ENCODE measurements around the gene CLIC6. TPM values are rescaled to one million over a fixed set of nuclear protein-coding genes. Genes with fewer than 3 reads are reported as not detected.
A peak's percentile ranks its signal among the peaks of the same experiment; 100 is the strongest.

The CLIC6 gene
- polyA plus RNA-seq, 2 of the 4 experiments (the other 2 are of a cell fraction), result 0.01 to 0.08 TPM

- no peak for FAIRE-seq
These were observed 5.7 kb downstream of the CLIC6 start for GRCh38 chr21:34674468-34674867.

DNA sequence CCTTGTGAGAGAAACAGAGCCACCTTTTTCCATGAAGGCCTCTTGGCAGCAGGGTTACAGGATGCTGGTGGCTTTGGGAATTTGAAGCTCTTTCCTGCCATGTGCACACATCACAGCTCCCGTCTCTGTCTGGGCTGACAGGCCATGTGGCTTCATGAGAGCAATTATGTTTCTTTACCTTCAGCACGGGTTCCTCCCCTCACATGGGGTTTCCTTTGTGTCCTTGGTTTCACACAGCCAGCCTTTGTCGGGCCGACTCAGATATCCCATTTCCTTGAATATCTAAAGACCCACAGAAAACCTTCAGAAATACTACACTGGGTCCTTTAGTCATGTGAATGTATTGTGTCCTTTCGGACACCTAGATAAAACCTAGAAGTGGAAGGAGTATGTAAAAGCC is 7.1 kb downstream of the CLIC6 start:
- Histone ChIP-seq H3K9me3 (no peaks in the 10 kb centered on the region), H3K4me1 (no peaks in the 10 kb centered on the region), H3K4me3 (no peak overlapping the region), H3K27ac (no peak overlapping the region), H3K4me2 (no peak overlapping the region)
- WGBS (ENCODE audit: missing lambda C conversion rate), result 66% methylated on average over 5 of the region's 5 CpGs
- ATAC-seq, result no peak
- DNase-seq (ENCODE audit: low read depth in 1 of 2, low spot score in 1 of 2), result no peak
- ChIA-PET POLR2A (no interaction called here), CTCF (interaction anchor here (0.6 to 3.6 kb wide), 3 partner anchors 9 to 18 kb away, joined by 3 to 17 read pairs (median 4); no protein-coding TSS in a partner anchor)
- no peak for TF ChIP-seq HEYL (CRISPR knock-in tag; IDR thresholded peaks at IDR 0.05)
- TF ChIP-seq, protein P1, sequence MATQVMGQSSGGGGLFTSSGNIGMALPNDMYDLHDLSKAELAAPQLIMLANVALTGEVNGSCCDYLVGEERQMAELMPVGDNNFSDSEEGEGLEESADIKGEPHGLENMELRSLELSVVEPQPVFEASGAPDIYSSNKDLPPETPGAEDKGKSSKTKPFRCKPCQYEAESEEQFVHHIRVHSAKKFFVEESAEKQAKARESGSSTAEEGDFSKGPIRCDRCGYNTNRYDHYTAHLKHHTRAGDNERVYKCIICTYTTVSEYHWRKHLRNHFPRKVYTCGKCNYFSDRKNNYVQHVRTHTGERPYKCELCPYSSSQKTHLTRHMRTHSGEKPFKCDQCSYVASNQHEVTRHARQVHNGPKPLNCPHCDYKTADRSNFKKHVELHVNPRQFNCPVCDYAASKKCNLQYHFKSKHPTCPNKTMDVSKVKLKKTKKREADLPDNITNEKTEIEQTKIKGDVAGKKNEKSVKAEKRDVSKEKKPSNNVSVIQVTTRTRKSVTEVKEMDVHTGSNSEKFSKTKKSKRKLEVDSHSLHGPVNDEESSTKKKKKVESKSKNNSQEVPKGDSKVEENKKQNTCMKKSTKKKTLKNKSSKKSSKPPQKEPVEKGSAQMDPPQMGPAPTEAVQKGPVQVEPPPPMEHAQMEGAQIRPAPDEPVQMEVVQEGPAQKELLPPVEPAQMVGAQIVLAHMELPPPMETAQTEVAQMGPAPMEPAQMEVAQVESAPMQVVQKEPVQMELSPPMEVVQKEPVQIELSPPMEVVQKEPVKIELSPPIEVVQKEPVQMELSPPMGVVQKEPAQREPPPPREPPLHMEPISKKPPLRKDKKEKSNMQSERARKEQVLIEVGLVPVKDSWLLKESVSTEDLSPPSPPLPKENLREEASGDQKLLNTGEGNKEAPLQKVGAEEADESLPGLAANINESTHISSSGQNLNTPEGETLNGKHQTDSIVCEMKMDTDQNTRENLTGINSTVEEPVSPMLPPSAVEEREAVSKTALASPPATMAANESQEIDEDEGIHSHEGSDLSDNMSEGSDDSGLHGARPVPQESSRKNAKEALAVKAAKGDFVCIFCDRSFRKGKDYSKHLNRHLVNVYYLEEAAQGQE (IDR thresholded peaks at IDR 0.05), result no peak
- TF ChIP-seq, protein P2, sequence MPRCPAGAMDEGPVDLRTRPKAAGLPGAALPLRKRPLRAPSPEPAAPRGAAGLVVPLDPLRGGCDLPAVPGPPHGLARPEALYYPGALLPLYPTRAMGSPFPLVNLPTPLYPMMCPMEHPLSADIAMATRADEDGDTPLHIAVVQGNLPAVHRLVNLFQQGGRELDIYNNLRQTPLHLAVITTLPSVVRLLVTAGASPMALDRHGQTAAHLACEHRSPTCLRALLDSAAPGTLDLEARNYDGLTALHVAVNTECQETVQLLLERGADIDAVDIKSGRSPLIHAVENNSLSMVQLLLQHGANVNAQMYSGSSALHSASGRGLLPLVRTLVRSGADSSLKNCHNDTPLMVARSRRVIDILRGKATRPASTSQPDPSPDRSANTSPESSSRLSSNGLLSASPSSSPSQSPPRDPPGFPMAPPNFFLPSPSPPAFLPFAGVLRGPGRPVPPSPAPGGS (IDR thresholded peaks at IDR 0.05), result no peak
- TF ChIP-seq CEBPB (IDR thresholded peaks at IDR 0.05), result no peak
- TF ChIP-seq, protein P3, sequence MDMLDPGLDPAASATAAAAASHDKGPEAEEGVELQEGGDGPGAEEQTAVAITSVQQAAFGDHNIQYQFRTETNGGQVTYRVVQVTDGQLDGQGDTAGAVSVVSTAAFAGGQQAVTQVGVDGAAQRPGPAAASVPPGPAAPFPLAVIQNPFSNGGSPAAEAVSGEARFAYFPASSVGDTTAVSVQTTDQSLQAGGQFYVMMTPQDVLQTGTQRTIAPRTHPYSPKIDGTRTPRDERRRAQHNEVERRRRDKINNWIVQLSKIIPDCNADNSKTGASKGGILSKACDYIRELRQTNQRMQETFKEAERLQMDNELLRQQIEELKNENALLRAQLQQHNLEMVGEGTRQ (IDR thresholded peaks at IDR 0.05), result no peak
- TF ChIP-seq ZFP36 (IDR thresholded peaks at IDR 0.05; ENCODE audit: borderline replicate concordance, partially characterized antibody), result no peak
- no peak for TF ChIP-seq RFX5 (IDR thresholded peaks at IDR 0.05)
- TF ChIP-seq, protein P4, sequence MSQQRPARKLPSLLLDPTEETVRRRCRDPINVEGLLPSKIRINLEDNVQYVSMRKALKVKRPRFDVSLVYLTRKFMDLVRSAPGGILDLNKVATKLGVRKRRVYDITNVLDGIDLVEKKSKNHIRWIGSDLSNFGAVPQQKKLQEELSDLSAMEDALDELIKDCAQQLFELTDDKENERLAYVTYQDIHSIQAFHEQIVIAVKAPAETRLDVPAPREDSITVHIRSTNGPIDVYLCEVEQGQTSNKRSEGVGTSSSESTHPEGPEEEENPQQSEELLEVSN (IDR thresholded peaks at IDR 0.05; ENCODE audit: borderline replicate concordance, low read depth), result no peak
- no peak for TF ChIP-seq MAZ (IDR thresholded peaks at IDR 0.05; ENCODE audit: borderline replicate concordance, low read depth, low read length)
- TF ChIP-seq, protein P5, sequence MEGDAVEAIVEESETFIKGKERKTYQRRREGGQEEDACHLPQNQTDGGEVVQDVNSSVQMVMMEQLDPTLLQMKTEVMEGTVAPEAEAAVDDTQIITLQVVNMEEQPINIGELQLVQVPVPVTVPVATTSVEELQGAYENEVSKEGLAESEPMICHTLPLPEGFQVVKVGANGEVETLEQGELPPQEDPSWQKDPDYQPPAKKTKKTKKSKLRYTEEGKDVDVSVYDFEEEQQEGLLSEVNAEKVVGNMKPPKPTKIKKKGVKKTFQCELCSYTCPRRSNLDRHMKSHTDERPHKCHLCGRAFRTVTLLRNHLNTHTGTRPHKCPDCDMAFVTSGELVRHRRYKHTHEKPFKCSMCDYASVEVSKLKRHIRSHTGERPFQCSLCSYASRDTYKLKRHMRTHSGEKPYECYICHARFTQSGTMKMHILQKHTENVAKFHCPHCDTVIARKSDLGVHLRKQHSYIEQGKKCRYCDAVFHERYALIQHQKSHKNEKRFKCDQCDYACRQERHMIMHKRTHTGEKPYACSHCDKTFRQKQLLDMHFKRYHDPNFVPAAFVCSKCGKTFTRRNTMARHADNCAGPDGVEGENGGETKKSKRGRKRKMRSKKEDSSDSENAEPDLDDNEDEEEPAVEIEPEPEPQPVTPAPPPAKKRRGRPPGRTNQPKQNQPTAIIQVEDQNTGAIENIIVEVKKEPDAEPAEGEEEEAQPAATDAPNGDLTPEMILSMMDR (IDR thresholded peaks at IDR 0.05), result no peak
- TF ChIP-seq HES2 (IDR thresholded peaks at IDR 0.05), result no peak
- TF ChIP-seq, protein P6, sequence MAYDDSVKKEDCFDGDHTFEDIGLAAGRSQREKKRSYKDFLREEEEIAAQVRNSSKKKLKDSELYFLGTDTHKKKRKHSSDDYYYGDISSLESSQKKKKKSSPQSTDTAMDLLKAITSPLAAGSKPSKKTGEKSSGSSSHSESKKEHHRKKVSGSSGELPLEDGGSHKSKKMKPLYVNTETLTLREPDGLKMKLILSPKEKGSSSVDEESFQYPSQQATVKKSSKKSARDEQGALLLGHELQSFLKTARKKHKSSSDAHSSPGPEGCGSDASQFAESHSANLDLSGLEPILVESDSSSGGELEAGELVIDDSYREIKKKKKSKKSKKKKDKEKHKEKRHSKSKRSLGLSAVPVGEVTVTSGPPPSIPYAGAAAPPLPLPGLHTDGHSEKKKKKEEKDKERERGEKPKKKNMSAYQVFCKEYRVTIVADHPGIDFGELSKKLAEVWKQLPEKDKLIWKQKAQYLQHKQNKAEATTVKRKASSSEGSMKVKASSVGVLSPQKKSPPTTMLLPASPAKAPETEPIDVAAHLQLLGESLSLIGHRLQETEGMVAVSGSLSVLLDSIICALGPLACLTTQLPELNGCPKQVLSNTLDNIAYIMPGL (CRISPR knock-in tag; IDR thresholded peaks at IDR 0.05; ENCODE audit: borderline replicate concordance), result no peak
- FAIRE-seq, result no peak

More at GRCh38 chr21:34674468-34674867, 5.7 kb downstream of the CLIC6 start:
- Histone ChIP-seq H3K27ac (no peak overlapping the region), H3K4me1 (no peaks in the 10 kb centered on the region), H3K4me3 (no peak overlapping the region), H3K9me3 (no peaks in the 10 kb centered on the region), H3K4me2 (no peak overlapping the region)
- ATAC-seq (no peak), DNase-seq (ENCODE audit: low read depth in 1 of 2, low spot score in 1 of 2) (no peak)
- ChIA-PET POLR2A (no interaction called here), CTCF (interaction anchor here (3.6 kb wide), 1 partner anchor 13 kb away, joined by 17 read pairs; no protein-coding TSS in a partner anchor)
- TF ChIP-seq MAFK (IDR thresholded peaks at IDR 0.05; ENCODE audit: partially characterized antibody) (peak; percentile 85), HOXB5 (CRISPR knock-in tag; IDR thresholded peaks at IDR 0.05) (no peak)
